ENCODE results near the gene CNST.
A peak's percentile ranks its signal among the peaks of the same experiment; 100 is the strongest.
"Not testable (repeated sequence)": the region's sequence is repeated elsewhere in the genome, so short reads cannot be mapped to it uniquely, and the experiment has no call there.

The CNST gene

DNA sequence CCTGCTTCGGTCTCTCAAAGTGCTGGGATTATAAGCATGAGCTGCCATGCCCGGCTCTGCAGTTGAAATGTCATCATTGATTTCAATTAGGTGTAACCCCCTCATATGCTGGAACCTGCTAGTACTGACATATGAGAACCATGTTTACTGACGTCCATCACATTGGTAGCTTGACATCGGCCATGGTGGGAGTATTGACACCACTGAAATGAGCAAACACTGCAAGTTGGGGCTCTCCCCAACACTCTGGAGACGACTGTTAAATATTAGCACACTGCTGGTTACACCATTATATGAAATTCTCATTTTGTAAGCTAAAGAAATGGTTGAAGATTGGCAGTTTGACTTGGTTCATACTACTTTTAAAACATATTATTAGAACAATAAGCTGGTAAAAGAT is 63.7 kb downstream of the CNST start:
- ChIA-PET CTCF (interaction anchor here (0.7 to 1.3 kb wide), 2 partner anchors 18 to 35 kb away, joined by 3 to 4 read pairs; no protein-coding TSS in a partner anchor), POLR2A (no interaction called here)
- DNase-seq (ENCODE audit: low read depth, low spot score) = no peak
- TF ChIP-seq, protein P1, sequence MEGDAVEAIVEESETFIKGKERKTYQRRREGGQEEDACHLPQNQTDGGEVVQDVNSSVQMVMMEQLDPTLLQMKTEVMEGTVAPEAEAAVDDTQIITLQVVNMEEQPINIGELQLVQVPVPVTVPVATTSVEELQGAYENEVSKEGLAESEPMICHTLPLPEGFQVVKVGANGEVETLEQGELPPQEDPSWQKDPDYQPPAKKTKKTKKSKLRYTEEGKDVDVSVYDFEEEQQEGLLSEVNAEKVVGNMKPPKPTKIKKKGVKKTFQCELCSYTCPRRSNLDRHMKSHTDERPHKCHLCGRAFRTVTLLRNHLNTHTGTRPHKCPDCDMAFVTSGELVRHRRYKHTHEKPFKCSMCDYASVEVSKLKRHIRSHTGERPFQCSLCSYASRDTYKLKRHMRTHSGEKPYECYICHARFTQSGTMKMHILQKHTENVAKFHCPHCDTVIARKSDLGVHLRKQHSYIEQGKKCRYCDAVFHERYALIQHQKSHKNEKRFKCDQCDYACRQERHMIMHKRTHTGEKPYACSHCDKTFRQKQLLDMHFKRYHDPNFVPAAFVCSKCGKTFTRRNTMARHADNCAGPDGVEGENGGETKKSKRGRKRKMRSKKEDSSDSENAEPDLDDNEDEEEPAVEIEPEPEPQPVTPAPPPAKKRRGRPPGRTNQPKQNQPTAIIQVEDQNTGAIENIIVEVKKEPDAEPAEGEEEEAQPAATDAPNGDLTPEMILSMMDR (IDR thresholded peaks at IDR 0.05; ENCODE audit: insufficient read depth, low read length, missing control alignments) = no peak
- H3K4me3 ChIP-seq (ENCODE audit: low read depth, low read length) = no peak overlapping the region

DNA sequence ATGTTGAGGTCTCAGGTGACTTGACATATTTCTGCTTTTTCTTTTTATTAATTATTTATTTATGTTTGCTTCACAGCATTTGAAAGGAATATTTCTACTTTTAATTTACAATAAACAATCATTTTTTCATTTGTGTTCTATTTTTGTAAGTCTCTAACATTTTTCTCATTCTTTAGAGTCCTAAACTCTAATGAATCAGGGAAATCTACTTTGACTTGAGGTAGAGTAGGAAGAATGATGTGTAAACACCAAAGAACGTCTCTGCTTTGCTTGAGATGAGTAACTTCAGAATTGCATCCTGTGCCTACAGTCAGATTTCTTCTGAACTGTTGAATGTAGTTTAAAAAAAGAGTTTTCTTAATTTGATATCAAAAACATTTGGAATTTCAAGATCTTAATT is 65.2 kb downstream of the CNST start:
- DNase-seq (ENCODE audit: low read depth, low spot score) = peak; percentile 54
- ChIA-PET CTCF (no interaction called here), POLR2A (no interaction called here)
- TF ChIP-seq, protein P1 (IDR thresholded peaks at IDR 0.05; ENCODE audit: insufficient read depth, low read length, missing control alignments) = no peak
- H3K4me3 ChIP-seq (ENCODE audit: low read depth, low read length) = no peak overlapping the region

DNA sequence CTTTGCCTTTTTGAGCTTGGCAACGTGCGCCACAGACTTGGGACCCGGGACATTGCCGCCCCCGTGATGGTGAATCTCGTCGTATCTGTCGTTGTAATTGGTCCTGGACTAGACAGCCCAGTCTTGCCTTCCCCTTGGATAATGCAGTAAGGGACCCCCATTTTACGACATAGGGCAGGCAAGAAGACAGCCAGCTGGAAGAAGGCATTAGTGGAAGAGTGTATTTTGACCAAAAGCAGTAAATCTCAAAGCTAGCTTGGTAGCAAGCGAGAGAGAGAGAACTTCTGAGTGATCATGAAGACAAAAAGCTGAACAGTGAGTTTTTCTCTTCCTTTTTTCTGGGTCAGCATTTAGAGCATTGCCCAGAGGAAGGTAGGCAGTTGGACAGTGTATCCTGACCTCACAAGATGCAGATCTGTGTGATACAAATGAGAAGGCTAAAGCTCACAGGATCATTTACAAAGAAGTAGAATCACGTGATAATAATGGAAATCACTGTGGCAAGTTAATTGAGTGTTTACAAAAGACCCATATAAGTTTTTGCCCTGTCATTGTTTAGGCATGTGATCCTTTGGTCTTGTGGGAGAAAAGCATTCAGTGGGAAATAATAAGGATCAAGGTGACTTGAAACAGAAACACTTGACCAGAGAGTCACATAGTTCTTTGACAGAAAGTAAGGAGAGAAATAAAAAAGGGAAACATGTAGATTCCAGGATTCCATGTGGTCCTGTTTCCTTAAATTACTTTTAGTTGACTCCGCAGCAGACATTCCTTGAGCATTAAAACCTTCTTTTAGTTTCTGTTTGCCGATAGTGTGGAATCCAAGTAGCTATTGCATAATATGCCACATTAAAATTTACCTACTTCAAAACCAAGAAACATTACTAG is 66.3 kb downstream of the CNST start:
- no peak overlapping the region for H3K4me3 ChIP-seq (ENCODE audit: low read depth, low read length)
- POLR2A ChIA-PET = interaction anchor here (1.0 to 1.6 kb wide), 2 partner anchors 65 to 67 kb away, joined by 3 to 4 read pairs; partner anchors contain the start of genes CNST and TFB2M
- DNase-seq (ENCODE audit: low read depth, low spot score) = peak; percentile 77
- CTCF ChIA-PET = interaction anchor here (1.2 kb wide), 1 partner anchor 59 kb away, joined by 4 read pairs; no protein-coding TSS in a partner anchor
- TF ChIP-seq, protein P1 (IDR thresholded peaks at IDR 0.05; ENCODE audit: insufficient read depth, low read length, missing control alignments) = no peak

DNA sequence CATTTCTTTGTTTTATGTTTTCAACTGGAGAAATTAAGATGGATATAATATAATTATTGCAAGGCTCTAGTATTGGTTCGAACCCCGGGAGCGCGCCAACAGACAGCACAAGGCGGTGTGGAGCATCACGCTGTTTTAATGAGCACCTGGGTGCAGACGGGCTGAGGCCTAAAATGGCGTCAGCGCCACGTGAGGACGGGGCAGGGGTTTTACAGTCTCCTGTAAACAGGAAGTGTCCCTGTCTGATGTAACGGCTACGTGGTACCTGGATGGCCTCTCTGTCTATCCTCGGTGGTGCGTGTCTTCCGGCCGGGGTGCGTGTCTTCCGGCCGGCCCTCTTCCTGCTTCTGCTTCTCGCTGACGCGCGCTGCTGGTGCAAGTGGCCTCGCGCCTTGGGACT is 68.4 kb downstream of the CNST start:
- H3K4me3 ChIP-seq (ENCODE audit: low read depth, low read length); DNase-seq (ENCODE audit: low read depth, low spot score); POLR2A ChIA-PET; CTCF ChIA-PET: not testable (repeated sequence)

DNA sequence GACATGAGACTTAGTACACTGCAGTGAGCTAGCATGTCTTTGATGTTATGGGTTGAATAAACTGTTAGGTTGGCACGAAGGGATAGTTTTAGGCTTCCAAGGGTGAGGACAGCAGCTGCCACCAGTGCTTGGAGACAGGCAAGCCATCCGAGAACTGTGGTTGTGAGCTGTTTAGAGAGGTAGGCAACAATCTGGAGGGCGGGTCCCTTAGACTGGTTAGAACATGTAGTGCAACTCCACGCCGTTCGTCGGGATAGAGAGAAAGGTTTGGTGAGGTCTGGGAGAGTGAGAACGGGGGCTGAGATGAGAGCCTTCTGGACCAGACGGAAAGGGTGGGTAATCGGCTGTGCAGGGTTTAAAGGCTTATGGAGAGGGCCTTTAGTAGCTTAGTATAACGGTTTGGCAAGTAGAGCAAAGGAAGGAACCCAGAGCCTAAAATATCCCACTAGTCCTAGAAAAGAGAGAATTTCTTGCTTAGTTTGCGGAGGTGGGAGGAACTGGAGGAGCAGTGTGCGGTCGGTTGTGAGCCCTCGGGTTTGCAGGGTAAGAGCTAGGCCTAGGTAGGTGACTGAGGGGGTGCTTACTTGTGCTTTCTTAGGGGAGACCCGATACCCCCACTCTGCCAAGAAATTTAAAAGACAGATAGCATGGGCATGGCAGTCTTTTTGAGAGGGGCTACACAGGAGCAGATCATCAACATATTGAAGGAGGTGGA is 72.8 kb downstream of the CNST start:
- H3K4me3 ChIP-seq (ENCODE audit: low read depth, low read length) = no peak overlapping the region
- no peak for DNase-seq (ENCODE audit: low read depth, low spot score)
- CTCF ChIA-PET = interaction anchor here (1.2 to 1.5 kb wide), 2 partner anchors 8 to 72 kb away, joined by 4 to 5 read pairs; no protein-coding TSS in a partner anchor
- POLR2A ChIA-PET = no interaction called here
- TF ChIP-seq, protein P1 (IDR thresholded peaks at IDR 0.05; ENCODE audit: insufficient read depth, low read length, missing control alignments) = no peak

DNA sequence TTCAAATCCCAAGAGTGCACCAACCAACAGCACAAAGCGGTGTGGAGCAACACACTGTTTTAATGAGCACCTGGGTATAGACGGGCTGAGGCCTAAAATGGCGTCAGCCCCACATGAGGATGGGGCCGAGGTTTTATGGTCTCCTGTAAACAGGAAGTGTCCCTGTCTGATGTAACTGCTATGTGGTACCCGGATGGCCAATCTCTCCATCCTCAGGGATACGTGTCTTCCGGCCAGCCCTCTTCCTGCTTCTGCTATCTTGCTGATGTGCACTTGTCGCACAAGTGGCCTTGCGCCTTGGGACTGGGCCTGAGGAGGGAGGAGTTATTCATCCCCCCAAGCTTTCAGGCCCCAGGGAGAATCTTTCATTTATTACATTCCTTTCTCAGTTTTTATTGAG is 73.5 kb downstream of the CNST start:
- H3K4me3 ChIP-seq (ENCODE audit: low read depth, low read length) = no peak overlapping the region
- ChIA-PET CTCF (interaction anchor here (1.5 to 1.7 kb wide), 2 partner anchors 73 to 113 kb away, joined by 5 read pairs; no protein-coding TSS in a partner anchor), POLR2A (no interaction called here)
- DNase-seq (ENCODE audit: low read depth, low spot score) = no peak
- TF ChIP-seq, protein P1 (IDR thresholded peaks at IDR 0.05; ENCODE audit: insufficient read depth, low read length, missing control alignments) = no peak

Data from AG04449 (cell line).